HUES64 (cell line): ENCODE data around the gene CASQ2.
A peak's percentile ranks its signal among the peaks of the same experiment; 100 is the strongest.

Experiments used
- H3K27ac ChIP-seq: 2 replicates; pipeline ENCODE4 v1.7.0; 2013; ENCODE audit warnings: low read depth, low read length, inconsistent platforms
- H3K27me3 ChIP-seq: 2 replicates; pipeline ENCODE4 v1.6.1; 2013; ENCODE audit warnings: mild to moderate bottlenecking, low read length; ENCODE audit not compliant: insufficient read depth
- H3K36me3 ChIP-seq: 2 replicates; pipeline ENCODE4 v1.6.1; 2013; ENCODE audit warnings: mild to moderate bottlenecking, low read length; ENCODE audit not compliant: insufficient read depth
- H3K4me1 ChIP-seq: 2 replicates; pipeline ENCODE4 v1.6.1; 2013; ENCODE audit warnings: mild to moderate bottlenecking, low read length, moderate library complexity; ENCODE audit not compliant: insufficient read depth
- H3K4me3 ChIP-seq: 2 replicates; pipeline ENCODE4 v1.5.1; 2013; ENCODE audit warnings: mild to moderate bottlenecking, low read length, moderate library complexity
- H3K9ac ChIP-seq: 2 replicates; pipeline ENCODE4 v1.6.1; 2013; ENCODE audit warnings: mild to moderate bottlenecking, low read depth, low read length
- H3K9me3 ChIP-seq: 2 replicates; pipeline ENCODE4 v1.6.1; 2013; ENCODE audit warnings: low read depth, low read length; ENCODE audit not compliant: insufficient read depth
- WGBS: fragments of 150-250, 120-280 bp; methylation state at CpG from one replicate; pipeline ENCODE4 v1.1.7; 2013; ENCODE audit warnings: missing lambda C conversion rate; 5-methylcytosine and 5-hydroxymethylcytosine counted together

Gene CASQ2

GRCh38 chr1:115660151-115660550, 108.4 kb downstream of the CASQ2 start:
- H3K27me3 ChIP-seq: no peaks in the 10 kb centered on the region
- peaks cover 12% of the 10 kb centered on the region for H3K4me1 ChIP-seq
- H3K9me3 ChIP-seq: no peaks in the 10 kb centered on the region
- 86% methylated on average over 5 of the region's 5 CpGs for WGBS
- H3K36me3 ChIP-seq: peaks cover 49% of the 10 kb centered on the region
- H3K27ac ChIP-seq: peak overlapping the region; percentile 20; the same call in 1 of the 2 replicates
- H3K4me3 ChIP-seq: no peak overlapping the region
- 0 out of 2 replicates have a peak overlapping the region, but pooled peaks have one; percentile 15 for H3K9ac ChIP-seq

DNA sequence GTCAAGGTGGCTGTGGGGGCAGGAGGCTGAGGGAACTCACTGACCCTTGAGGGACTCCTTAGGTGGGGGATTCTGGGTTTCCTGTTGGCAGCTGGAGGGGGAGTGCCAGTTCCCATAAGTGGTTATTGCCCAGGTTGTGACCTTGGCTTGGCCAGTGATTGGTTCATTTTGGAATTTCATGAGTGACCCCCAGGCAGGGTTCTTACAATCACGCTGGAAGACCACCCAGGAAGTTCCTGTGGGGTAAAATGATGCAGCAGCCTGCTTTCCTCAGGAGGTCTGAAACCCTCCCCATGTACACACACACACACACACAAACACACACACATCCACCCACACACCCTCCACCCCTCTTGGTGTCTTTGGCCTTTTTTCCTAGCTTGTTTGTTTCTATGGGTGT, 109.9 kb downstream of the CASQ2 start:
- Histone ChIP-seq H3K27ac (no peak overlapping the region), H3K9ac (no peak overlapping the region), H3K4me3 (no peak overlapping the region), H3K36me3 (peaks cover 34% of the 10 kb centered on the region), H3K4me1 (peaks cover 26% of the 10 kb centered on the region), H3K9me3 (no peaks in the 10 kb centered on the region), H3K27me3 (no peaks in the 10 kb centered on the region)
- WGBS: 75% methylated on average over 1 of the region's 1 CpG

DNA sequence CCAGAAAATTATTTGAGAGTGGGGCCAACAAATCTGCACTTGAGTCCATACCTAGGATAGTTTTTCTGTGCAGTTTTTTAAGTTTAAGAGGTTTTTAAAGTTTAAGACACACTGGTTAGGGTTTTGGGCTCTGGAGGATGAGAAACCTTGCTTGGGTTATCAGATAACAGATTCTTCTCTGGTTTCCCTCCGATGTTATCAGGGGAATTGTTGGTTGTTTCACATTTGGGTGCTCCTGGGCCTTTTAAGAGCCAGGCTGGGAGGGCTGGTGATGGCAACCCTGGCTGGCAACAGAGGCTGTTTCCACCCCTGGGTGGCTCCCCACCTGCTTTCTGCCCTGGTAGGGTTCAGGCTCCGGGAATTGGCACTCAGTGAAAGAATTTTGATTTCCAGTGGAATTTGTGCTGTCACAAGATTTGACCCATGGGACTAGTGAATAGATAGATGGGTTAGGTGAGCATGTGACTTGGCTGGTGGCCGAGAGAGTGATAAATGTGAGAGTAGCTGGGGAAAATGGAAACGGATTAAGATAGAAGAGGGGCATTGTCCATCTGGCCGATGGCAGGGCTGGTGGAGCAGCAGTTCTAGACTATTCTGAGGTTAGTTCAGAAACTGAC, 111.9 kb downstream of the CASQ2 start:
- Histone ChIP-seq H3K27ac (no peak overlapping the region), H3K27me3 (no peaks in the 10 kb centered on the region), H3K4me3 (no peak overlapping the region), H3K36me3 (peaks cover 37% of the 10 kb centered on the region), H3K4me1 (peaks cover 30% of the 10 kb centered on the region), H3K9me3 (no peaks in the 10 kb centered on the region), H3K9ac (no peak overlapping the region)
- 86% methylated on average over 5 of the region's 5 CpGs for WGBS

DNA sequence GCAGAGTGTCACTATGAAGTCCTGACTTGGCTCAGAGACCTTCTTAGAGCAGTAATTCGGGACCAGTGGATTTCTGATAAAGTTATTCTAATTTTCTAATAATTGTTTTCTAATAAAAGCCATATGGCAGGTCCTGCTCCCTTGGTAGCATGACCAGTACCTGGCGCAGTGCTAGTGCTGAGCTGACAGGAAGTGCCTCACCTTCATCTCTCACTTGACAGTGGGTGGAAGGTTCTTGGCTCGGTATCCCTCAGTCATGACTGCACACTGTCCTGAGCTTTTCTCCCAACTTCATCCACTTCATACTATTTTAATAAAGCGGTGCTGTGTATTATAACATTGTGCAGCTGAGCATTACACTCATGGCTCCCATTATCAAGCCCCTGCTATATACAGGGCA, 112.6 kb downstream of the CASQ2 start:
- Histone ChIP-seq H3K9ac (no peak overlapping the region), H3K27me3 (no peaks in the 10 kb centered on the region), H3K27ac (no peak overlapping the region), H3K36me3 (peaks cover 36% of the 10 kb centered on the region), H3K9me3 (no peaks in the 10 kb centered on the region), H3K4me1 (peaks cover 36% of the 10 kb centered on the region), H3K4me3 (no peak overlapping the region)
- 100% methylated on average over 4 of the region's 4 CpGs for WGBS

- no peaks in the 10 kb centered on the region for H3K27me3 ChIP-seq
- peaks cover 30% of the 10 kb centered on the region for H3K36me3 ChIP-seq
- peak overlapping the region; percentile 22; the same call in 1 of the 2 replicates for H3K9ac ChIP-seq
- H3K4me3 ChIP-seq: no peak overlapping the region
- H3K27ac ChIP-seq: peak overlapping the region; percentile 71; the same call in 1 of the 2 replicates
- H3K9me3 ChIP-seq: no peaks in the 10 kb centered on the region
- peaks cover 42% of the 10 kb centered on the region for H3K4me1 ChIP-seq
- 87% methylated on average over 7 of the region's 7 CpGs for WGBS
These were observed 113.2 kb downstream of the CASQ2 start for GRCh38 chr1:115655306-115655663.

DNA sequence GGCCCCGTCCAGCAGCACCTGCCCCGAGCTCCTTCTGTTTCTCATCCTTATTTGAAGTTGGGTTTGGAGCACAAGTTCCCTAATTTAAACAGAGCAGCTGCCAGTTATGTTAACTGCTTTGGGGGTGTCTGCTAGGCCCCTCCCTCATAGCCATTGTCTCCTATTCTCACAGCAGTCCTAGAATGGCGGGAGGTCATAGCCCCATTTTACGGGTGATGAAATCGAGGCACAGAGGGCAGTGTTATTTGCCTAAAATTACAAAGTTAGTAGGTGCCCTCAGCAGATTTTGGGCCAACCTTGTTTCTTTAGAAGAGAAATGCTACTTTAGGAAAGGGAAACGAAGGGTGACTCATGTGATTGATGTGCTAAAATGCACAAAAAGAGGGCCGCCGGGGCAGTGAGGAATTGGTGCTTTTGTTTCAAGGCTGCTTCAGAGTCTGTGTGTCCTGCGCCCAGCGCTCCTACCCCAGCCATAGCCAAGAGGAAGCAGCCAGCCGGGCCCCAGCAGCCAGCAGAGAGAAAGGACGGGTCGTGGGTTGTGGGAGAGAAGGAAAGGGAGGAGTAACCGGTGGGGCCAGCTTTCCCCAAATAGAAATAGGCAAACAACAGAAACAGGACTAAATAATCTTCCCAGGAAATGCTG, 113.7 kb downstream of the CASQ2 start:
- Histone ChIP-seq H3K27ac (peak overlapping the region; percentile 71), H3K36me3 (peaks cover 26% of the 10 kb centered on the region), H3K4me1 (peaks cover 43% of the 10 kb centered on the region), H3K9me3 (no peaks in the 10 kb centered on the region), H3K9ac (peak overlapping the region; percentile 22; the same call in 1 of the 2 replicates), H3K27me3 (no peaks in the 10 kb centered on the region), H3K4me3 (no peak overlapping the region)
- 41% methylated on average over 14 of the region's 14 CpGs for WGBS

DNA sequence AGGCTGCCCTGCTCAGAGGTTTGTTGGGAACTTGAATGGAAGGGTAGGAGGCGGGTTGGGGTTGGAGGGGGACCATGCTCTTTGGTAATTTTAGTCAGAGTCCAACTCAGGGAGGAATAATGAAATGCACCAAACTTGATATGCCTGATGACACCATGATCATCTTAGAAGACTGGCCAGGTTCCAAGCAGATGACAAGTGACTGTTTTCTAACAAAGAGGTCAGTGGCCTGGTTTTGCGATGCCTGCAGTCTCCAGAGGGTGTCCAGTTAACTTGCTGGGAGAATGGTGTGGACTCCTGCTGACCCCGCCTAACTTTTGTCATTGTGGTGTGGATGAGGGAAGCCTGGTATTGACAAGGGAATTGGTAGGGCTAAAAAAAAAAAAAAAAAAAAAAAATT, 114.4 kb downstream of the CASQ2 start:
- Histone ChIP-seq H3K9me3 (no peaks in the 10 kb centered on the region), H3K27ac (0 out of 2 replicates have a peak overlapping the region, but pooled peaks have one; percentile 11), H3K4me3 (no peak overlapping the region), H3K27me3 (no peaks in the 10 kb centered on the region), H3K36me3 (peaks cover 22% of the 10 kb centered on the region), H3K9ac (no peak overlapping the region), H3K4me1 (peaks cover 48% of the 10 kb centered on the region)
- WGBS: 85% methylated on average over 3 of the region's 3 CpGs

GRCh38 chr1:115652236-115652788, 116.2 kb downstream of the CASQ2 start:
- Histone ChIP-seq H3K4me3 (no peak overlapping the region), H3K9me3 (no peaks in the 10 kb centered on the region), H3K27me3 (no peaks in the 10 kb centered on the region), H3K36me3 (peaks cover 11% of the 10 kb centered on the region), H3K27ac (no peak overlapping the region), H3K4me1 (peaks cover 65% of the 10 kb centered on the region), H3K9ac (no peak overlapping the region)
- 78% methylated on average over 1 of the region's 2 CpGs for WGBS

- no peak overlapping the region for H3K27ac ChIP-seq
- no peak overlapping the region for H3K9ac ChIP-seq
- no peak overlapping the region for H3K4me3 ChIP-seq
- 90% methylated on average over 5 of the region's 8 CpGs for WGBS
- H3K36me3 ChIP-seq: peaks cover 11% of the 10 kb centered on the region
- peaks cover 74% of the 10 kb centered on the region for H3K4me1 ChIP-seq
- H3K27me3 ChIP-seq: no peaks in the 10 kb centered on the region
- no peaks in the 10 kb centered on the region for H3K9me3 ChIP-seq
These were observed 117.1 kb downstream of the CASQ2 start for GRCh38 chr1:115651391-115651790.

DNA sequence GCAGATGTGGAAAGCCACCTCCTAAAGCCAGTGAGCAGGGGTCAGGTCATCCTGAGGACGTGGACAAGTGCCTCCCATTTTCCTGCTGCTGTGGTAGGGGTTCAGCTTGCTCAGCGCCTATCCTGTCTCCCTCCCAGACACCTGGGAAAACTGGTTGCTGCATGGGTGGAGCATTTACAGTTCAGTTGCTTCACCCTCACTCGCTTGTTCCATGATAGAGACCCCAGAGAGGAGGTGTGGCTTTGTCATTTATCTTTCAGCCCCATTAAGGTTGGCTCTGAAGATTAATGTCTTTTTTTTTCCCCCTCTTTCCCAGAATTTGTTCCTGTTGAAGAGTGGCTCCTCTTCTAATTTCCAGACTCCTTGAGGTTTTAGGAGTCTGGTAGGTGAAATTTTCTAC, 117.6 kb downstream of the CASQ2 start:
- Histone ChIP-seq H3K9me3 (no peaks in the 10 kb centered on the region), H3K4me3 (no peak overlapping the region), H3K27ac (no peak overlapping the region), H3K9ac (no peak overlapping the region), H3K27me3 (no peaks in the 10 kb centered on the region), H3K36me3 (peaks cover 11% of the 10 kb centered on the region), H3K4me1 (peaks cover 74% of the 10 kb centered on the region)
- WGBS: 25% methylated on average over 3 of the region's 3 CpGs
